Measurements from ENCODE around the gene CPNE4.
"Not testable (repeated sequence)": the region's sequence is repeated elsewhere in the genome, so short reads cannot be mapped to it uniquely, and the experiment has no call there.

The CPNE4 gene

DNA sequence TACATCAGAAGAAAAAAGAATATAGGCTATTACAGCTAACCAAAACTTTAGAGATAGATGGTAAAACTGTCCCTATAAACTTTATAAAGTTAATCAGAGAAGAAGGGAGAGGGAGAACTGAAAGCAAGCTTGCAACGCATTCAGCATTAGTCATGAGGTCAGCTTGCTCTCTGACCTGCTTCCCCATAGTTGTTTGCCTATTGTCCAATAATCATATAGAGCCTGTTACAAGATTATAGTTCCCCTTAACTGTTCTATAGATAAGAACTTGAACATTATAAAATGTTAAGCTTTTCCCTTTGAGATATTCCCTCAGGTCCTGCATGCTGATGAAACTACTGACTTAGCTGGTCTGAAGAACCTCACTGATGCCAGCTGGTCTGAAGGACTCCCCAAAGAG lies 74.5 kb downstream of the CPNE4 start:
- no peak for DNase-seq

DNA sequence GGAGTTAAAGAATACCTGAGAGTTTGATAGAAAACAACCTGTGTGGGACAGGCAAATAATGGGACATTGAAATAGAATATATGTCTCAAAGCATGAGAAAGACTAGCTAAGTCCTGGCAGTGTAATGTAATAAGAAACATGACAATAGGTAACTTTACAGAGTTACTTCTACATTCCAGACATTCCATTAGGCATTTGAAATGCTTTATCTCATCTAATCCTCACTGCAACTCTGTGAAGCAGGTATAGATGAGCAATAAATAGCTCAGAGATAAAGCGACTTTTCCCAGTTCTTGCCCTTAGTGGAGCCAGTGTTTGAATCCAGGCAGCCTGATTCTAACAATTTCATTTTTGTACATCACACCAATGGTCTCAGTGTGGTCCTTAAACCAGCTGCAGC lies 76.8 kb downstream of the CPNE4 start:
- no peak for DNase-seq

DNA sequence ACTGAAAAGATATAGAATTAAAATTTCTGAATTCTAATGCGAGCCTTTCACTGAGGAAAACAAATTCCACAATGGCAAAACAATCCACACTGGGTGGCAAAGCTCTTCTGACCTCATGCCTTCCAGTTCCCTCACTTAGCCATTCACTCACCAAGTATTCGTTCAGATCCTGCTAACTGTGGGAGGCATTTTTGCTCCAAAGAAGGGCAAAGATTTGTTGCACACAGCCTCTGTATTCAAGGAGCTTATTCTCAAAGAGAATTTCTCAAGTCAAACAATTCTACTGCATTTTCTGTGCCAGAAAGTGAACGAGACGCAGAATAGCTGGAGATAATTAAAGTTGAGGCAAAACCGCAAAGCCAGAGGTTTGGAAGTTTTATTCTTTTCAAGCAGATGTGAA lies 77.3 kb downstream of the CPNE4 start:
- no peak for DNase-seq

DNA sequence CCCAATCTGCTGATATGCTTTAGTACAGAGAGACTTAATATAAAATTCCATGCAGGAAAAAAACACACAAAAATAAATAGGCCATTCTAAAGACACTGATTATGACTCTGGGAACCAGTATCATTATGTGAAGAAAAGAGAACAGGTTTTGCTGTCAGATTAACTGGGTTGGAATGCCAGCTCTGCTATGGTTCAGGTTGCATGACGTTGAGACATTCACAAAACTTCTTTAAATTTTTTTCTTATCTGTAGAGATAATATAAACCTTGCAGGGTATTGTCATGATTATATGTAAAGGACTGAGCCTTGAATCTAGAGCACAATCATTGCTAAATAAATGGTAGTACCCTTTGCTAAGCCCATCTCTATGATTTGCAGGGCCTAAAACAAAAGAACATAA lies 86.0 kb downstream of the CPNE4 start:
- DNase-seq = no peak

DNA sequence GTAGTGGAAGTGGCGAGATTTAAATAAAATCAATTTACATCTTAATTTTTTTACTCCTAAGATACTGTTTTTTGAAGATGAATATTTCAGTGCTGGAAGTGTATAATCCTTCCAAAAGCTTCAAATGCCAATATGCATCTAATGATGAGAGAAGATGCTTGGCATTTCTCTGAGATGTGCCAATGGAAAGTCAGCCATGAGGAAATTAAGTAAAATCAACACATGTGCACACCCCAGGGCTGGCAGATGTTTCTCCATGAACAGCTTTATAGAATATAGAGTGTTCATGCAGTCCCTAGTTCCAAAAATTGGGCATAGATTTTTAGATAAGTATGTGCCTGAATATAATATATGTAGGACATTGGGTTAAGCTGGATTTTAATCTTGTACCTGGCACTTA lies 90.1 kb downstream of the CPNE4 start:
- DNase-seq = no peak

DNA sequence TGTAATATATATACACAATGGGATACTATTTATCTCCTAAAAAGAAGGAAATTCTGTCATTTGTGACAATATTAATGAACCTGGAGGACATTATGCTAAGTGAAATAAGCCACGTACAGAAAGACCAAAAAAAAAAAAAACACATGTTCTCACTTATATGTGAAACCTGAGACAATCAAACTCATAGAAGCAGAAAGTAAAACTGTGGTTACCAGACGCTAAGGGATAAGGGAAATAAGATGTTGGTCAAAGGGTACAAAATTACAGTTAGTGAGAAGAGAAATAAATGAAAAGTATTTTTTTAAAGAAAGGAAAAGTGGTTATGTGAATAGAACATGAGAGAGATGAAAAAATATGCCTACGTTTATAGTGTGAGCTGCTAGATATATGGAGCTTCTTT lies 101.1 kb downstream of the CPNE4 start:
- DNase-seq = no peak

DNA sequence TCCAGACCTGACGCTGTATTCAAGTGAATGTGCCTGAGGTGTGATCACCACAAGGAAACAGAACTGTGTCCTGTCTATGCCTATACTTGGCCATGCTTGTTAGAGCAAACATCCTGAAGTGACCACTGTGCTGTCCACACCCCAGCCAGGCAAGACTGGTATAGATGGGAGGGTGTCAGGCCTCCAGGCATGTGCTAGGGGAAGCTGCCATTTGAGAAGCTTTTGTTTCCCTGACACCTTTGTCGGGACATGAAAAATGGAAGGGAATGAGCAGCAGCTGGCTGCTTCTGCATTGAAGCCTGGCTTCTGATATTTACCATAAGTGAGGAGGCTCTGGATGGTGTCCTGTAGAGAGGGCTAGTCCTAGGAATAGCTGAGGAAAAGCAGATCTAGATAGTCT lies 106.2 kb downstream of the CPNE4 start:
- DNase-seq = no peak

DNA sequence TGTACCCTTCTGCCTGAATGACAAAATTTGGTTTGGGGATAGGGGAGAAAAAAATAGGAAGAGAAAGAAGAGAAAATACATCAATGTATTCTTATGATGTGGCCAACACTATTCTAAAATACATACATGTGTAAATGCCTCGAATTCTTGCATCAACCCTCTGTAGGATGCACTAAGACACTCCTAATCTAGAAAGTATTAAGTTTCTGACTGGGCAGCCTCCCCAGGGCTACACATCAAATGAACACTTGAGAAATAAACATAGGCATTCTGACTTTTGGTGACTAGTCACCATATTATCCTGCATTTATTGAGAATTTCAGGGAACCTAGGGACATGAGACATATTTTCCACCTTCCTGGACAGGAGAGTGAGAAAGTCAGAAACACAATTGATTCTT lies 109.2 kb downstream of the CPNE4 start:
- DNase-seq = no peak

DNA sequence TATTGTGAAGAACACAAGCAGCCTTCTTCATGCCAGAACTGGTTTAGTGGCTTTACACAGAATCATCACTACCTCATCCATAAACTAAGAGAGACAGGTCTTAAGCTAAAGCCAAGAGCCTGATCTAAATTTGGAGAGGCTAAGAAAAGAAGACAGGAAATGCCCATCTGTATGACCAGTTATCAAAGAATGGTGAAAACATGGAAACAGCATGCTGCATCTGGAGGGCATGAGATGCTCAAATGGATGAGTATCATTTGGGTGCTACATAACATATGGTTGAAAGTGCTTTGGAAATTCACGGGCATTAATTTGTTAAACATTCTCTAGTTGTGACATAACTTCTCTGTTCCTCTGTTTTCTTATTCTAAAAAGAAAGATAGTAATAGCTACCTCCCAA lies 112.5 kb downstream of the CPNE4 start:
- DNase-seq = no peak

DNA sequence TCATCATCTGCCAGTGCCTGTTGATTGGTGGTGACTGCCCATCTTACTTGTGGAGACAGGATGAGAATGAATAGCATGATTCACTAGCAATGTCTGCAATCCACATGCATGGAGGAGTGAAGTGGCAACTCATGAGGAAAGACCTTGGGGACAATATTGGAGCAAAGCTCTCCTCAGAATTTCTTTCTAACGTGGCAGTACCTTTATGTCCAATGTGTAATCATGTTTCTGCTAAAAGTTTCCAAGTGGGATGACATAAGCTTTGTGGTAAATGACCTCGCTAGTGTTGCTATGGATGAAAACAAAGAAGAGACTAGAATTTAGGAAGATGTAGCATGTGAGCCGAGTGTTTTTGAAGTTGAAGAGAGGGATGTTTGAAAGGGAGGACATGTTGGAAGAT lies 117.8 kb downstream of the CPNE4 start:
- no peak for DNase-seq

DNA sequence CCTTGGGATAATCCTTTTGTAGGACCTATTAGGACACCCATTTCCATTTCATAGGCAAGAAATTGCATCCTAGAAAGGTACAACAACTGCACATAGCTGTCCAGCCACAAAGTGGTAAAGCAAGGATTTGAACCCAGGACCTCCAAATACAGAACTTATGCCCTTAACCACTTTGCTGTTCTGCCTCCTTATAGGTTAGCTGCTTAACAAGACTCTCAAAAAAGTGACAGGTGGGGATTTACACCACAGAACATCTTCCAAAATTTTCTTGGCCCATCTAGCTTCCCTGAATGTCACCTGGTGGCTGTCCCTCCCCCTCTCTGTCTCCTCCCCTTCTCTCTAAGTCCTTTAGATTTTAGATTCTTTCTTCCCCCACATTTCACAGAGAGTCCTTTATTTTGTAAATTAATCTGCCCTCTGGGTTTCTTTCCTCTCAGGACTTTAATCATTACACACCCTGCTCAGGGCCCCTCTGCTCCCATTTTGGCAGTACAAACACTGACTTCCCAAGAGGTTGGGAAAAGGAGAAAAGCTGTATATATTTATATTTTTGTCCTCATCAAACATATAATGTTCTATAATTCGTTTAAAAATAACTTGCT lies 120.6 kb downstream of the CPNE4 start:
- no peak for DNase-seq

DNA sequence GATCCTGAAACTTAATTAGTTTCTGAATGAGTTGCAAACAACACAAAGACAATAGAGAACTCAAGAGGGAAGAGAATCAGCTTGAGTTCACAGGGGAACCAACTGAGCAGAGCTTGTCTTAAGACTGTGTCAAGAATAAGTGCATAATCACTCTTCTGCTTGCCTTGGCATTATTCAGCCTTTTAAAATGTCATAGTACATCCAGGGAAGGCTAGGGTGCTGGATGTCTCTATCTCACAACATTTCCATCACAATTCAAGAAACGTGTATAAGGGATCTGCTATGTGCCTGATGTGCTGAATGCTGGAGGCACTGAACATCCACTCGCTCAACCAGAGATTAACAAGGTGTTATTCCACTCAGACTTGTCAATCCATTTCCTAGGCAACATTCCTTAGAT lies 122.6 kb downstream of the CPNE4 start:
- DNase-seq = no peak

DNA sequence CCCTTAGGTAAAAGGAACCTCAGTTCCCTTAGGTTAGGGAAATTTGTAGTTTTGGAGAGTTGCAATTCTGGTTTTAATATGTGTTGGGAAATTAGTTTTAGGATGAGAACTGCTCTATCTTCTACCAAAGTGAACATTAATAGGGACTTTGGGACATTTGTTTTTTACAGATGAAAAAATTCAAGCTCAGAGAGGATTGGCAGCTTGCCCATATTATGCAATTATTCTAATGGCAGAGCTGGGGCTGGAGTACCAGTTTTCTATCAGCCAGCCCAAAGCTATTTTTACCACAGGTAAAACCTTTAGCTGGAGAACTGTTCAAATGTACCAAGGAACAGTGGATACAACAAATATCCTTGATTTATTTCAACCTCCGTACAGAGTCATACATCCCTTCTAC lies 127.0 kb downstream of the CPNE4 start:
- no peak for DNase-seq

DNA sequence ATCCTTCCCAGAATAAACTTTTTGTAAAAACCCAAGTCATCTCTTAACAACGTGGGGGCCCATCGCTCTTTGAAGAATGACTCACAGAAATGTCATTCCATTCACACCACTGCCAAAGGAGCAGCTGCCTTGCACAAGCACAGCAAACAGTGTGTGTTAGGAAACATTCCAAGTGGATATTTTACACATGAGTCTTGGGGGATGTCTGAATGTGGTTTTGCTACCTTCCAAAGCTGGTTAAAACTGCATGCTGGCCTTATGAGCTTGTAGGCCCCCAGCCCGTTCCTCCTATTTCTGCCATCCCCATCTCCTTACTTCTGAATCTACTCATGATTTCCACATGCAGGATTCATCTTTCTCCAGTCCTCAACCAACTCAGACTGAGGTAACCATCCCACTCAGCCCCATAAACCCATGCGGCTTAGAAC lies 130.8 kb downstream of the CPNE4 start:
- DNase-seq = peak in 2 of 56 donors; percentile 0 to 18

DNA sequence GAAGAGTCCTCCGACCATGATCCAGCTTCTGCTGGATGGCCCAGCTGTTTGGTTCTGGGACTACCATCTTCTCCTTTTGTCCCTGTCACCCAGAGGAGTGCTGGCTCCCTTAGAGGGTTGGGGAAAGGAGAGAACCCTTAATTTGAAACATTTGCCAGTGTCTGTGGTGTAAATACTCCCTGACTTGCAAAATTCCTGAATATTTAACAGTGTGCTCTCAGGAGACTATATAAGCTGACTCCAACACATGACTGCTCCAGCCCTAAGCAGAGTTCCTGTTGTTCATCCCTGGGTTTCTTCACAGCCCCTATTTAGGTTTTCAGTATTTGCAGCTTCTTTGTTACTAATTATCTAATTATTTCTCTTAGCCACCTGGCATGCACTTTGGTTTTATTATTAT lies 133.1 kb downstream of the CPNE4 start:
- DNase-seq = no peak

DNA sequence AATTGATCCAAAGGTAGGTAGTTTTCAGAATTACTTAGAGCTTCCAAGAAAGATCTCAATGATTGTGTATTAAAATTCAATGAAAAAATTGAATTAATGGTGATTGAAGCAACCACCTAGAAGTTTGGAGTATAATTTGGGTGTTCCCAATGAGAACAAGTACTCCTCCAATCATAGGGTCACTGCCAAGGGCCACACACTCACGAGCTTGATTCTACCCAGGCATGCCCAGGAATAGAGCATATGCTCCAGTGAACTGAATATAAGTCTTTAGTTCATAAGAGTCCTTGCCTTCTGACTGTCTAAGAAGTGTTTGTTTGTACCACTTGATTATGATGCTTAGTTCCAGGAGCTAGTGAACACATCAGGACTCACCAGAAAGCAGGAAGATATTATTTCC lies 133.9 kb downstream of the CPNE4 start:
- DNase-seq = no peak

DNA sequence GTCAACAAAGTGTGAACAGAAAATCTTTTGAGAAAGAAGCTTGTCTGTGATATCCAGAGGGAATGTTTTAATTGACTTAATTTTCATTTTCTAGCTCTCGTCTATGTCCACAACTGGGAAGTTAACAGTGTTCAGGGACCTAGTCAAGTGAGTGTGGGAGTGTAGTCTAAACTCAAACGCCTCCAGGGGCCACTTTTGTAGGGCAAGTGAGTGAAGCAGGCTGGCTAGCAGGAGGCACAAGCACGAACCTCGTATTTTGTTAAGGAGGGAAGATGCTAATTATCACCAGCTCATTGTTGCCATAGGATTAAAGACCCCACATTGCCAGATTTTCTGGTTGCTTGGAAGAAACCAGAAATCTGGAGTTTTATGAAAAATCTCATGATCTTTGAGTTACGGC lies 135.8 kb downstream of the CPNE4 start:
- DNase-seq = no peak

DNA sequence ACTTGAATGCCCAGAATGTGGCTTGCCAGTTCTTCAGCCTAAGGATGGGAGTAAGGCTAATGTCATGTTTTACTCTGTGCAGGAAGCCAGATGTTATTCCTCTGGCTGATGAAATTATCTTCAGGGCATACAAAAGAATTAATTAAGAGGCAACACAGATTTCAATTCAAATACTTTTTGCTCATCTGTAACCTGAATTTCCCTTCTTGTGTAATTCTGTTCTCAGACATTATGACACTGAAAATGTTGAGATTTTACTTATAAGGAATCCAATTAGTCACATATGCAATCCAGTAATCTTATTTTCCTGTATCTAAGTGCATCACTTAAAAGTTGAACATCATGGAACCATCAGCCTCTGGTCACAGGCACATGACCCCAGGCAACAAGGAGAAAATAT lies 136.5 kb downstream of the CPNE4 start:
- DNase-seq = no peak

DNA sequence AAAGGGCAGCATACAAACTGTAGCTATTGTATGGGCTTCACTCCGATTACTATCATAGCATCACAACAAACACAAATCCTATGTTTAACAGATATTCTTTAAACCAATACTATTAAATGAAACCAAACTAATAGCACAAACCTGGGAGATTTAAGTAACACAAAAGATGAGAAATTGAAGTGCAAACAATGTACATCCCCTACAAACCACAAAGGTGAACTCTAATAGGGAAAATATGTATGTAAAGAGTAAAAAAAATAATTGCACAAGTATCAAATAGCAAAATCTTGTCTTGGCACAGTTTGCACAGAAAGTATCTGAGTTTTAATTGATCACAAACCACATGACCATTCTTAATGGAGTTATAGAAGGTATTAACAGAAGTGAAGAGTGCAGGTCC lies 138.5 kb downstream of the CPNE4 start:
- no peak for DNase-seq

DNA sequence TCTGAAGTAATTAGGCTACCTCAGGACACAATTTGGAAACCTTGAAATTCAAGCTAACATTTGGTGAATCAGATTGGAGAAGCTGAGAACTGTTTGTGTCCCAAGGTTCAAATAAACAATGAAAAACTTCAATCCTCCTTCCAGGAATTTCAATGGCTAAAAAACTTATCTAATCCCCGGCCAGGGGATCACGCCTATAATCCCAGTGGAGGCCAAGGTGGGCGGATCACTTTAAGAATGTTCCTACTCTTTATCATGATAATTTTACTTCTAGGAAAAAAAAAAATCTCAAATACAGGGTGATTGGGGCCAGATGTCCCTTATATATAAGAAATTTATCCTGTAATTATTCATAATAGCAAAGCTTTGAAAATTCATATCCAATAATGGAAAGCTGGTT lies 139.0 kb downstream of the CPNE4 start:
- no peak for DNase-seq

DNA sequence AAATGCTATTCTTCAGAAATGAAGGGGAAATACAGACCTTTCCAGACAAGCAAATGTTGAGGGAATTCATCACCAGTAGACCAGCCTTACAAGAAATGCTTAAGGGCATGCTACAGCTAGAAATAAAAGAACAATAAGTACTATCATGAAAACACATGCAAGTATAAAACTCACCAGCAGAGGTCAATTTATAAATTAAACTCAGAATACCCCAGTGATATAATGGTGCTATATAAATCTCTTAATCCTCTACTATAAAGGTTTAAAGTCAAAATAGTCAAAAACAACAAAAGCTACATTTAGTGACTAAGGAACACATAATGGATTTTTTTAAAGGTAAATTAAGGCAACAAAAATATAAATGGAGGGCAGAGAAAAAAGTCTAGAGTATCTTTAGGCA lies 142.5 kb downstream of the CPNE4 start:
- DNase-seq = no peak

DNA sequence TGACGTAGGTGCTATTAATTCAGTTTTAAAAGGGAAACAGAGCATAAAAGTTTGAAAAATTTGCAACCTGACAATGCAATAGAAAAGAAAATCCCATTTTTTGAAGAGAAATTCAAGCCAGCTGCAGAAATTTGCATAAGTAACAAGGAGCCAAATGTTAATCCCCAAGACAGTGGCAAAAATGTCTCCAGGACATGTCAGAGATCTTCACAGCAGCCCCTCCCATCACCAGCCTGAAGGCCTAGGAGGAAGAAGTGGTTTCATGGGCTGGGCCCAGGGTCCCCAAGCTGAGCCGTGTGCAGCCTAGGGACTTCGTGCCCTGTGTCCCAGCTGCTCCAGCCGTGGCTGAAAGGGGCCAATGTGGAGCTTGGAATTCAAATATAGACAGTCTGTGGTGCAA lies 148.9 kb downstream of the CPNE4 start:
- not testable (repeated sequence) for DNase-seq

DNA sequence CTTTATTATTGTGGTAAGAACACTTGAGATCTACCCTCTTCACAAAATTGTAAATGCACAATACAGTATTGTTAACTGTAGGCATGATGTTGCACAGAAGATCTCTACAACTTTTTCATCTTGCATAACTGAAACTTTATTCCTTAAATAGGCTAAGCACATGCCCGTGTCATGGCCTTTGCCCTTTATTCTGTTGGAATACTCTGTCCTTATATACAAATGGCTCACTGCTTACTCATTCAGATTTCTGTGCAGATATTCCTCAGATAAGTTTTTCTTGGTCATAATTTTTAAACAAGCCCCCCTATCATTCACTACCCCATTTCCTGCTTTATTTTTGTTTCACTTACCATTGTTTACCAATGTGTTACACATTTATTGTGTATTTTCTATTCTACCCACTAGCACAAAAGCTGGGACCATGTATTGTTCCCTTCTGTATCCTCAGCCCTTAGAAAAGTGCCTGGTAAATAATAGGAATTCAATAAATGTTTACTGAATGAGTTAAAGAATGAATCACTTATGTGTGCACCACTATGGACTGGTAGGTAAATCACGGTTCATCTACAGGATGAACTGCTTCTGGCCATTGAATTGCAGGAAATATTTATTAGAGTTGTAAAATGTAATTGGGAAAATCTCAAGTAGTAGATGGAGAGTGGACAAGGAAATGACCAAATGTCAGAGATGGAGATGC lies 151.0 kb downstream of the CPNE4 start:
- DNase-seq = no peak

DNA sequence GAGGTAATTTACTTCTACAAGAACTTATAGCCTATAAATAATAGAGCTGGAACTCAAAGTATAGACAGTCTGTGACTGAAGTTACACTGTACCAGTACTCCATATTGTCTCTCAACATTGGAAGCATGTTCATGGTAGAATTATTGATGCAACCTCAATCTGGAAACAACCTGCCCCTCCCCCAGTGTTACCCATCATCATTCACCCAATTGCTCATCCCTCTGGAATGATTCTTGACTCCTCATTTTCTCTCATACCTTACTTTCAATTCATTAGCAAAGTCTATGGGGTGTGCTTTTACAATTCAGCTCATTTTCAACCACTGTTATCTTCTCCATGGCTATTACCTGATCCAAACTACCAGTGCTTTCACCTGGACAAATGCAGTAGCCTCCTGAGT lies 151.7 kb downstream of the CPNE4 start:
- DNase-seq = no peak
